Common myeloid progenitor, CD34-positive (primary cell): Measurements from ENCODE around the gene HTR3D.

Experiments used
- CTCF ChIA-PET: fragments of 350-600 bp; sonication (Branson Sonifier 250); formaldehyde crosslinking; loops from one replicate; lab custom pipeline; 2021; ENCODE audit warnings: antibody characterized with exemption; lab: Charles Lee
- POLR2A ChIA-PET: fragments of 350-600 bp; sonication (Branson Sonifier 250); formaldehyde crosslinking; loops from one replicate; lab custom pipeline; 2021; ENCODE audit warnings: antibody characterized with exemption; lab: Charles Lee
- DNase-seq, 3 donors: peaks; one replicate each; pipeline versions ENCODE4 v3.0.0 to v3.0.0-alpha.2; 2013
- H3K27ac ChIP-seq, 2 experiments: 1 replicate in 1 of 2; 2 replicates in 1 of 2; pipeline ENCODE4 v1.7.0; 2013; ENCODE audit warnings: inconsistent platforms in 2 of 2, low read length in 2 of 2, mild to moderate bottlenecking in 2 of 2, low read depth in 1 of 2, moderate library complexity in 1 of 2; ENCODE audit not compliant: severe bottlenecking in 2 of 2, insufficient read depth in 1 of 2, poor library complexity in 1 of 2
- H3K27me3 ChIP-seq, 5 experiments: replicated peaks in 2 of 5; 1 replicate in 3 of 5; 2 replicates in 2 of 5; pipeline versions ENCODE4 v1.6.1 to v1.7.0; 2013; ENCODE audit warnings: low read length in 4 of 5, mild to moderate bottlenecking in 2 of 5, moderate library complexity in 2 of 5, inconsistent platforms in 1 of 5; ENCODE audit not compliant: insufficient read depth in 5 of 5, control insufficient read depth in 4 of 5
- H3K36me3 ChIP-seq, 4 experiments: 1 replicate in 2 of 4; 2 replicates in 2 of 4; pipeline versions ENCODE4 v1.6.1 to v1.7.0; 2013; ENCODE audit warnings: low read length in 3 of 4, control low read depth in 1 of 4, mild to moderate bottlenecking in 1 of 4; ENCODE audit not compliant: control insufficient read depth in 4 of 4, insufficient read depth in 4 of 4
- H3K4me1 ChIP-seq, 4 experiments: 1 replicate in 3 of 4; 2 replicates in 1 of 4; pipeline versions ENCODE4 v1.6.1 to v1.7.1; 2013; ENCODE audit warnings: low read length in 3 of 4, mild to moderate bottlenecking in 3 of 4, control low read depth in 1 of 4, inconsistent platforms in 1 of 4, moderate library complexity in 1 of 4; ENCODE audit not compliant: control insufficient read depth in 4 of 4, insufficient read depth in 4 of 4; ENCODE audit errors: control extremely low read depth in 1 of 4
- H3K4me3 ChIP-seq, 7 experiments: 1 replicate in 4 of 7; 2 replicates in 3 of 7; pipeline versions ENCODE4 v1.5.1 to v1.7.0; 2013; ENCODE audit warnings: mild to moderate bottlenecking in 7 of 7, low read length in 6 of 7, moderate library complexity in 6 of 7, inconsistent platforms in 2 of 7, low read depth in 2 of 7, control low read depth in 1 of 7; ENCODE audit not compliant: insufficient read depth in 4 of 7, control insufficient read depth in 1 of 7; ENCODE audit errors: extremely low read depth in 1 of 7
- H3K9me3 ChIP-seq, 5 experiments: 1 replicate in 4 of 5; 2 replicates in 1 of 5; pipeline versions ENCODE4 v1.6.1 to v1.7.1; 2013; ENCODE audit warnings: low read length in 4 of 5, mild to moderate bottlenecking in 2 of 5, inconsistent platforms in 1 of 5, low read depth in 1 of 5, moderate library complexity in 1 of 5; ENCODE audit not compliant: control insufficient read depth in 4 of 5, insufficient read depth in 2 of 5; ENCODE audit errors: control extremely low read depth in 1 of 5
- WGBS: methylation state at CpG from one replicate; pipeline ENCODE4 v1.1.5; 2013; ENCODE audit not compliant: insufficient coverage; 5-methylcytosine and 5-hydroxymethylcytosine counted together

HTR3D gene

DNA sequence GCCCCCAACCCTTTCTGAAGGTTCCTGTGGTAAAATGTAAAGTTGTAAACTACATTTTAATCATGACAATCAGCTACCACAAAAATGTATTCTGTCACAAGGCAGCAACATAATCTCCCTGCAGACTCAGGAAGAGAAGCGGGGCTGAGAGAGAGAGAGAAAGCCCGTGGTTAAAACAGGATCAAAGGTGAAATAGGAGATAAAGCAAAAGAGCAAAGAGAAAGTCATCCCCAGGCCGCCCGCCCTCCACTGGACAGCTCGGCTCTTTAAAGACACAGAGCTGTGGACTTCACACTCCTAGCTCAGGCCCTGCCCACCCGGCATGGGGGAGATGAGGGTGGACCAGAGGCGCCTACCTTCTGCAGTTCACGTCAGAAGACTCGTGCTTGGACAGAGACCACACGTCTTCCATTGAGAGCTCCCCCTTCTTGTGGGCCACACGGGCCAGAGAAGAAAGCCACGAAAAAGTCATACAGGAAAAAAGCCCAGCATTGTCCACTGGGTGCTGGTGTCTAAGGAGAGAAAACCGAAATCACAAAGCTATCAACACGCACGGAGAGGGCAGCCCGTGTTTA, 43.2 kb upstream of the HTR3D start:
- ChIA-PET CTCF (interaction anchor here (1.1 to 2.9 kb wide), 5 partner anchors 9 to 93 kb away, joined by 4 to 10 read pairs (median 5); no protein-coding TSS in a partner anchor), POLR2A (interaction anchor here (1.5 kb wide), 1 partner anchor 30 kb away, joined by 3 read pairs; the partner anchor contains the start of gene ABCC5)
- WGBS: 68% methylated on average over 15 of the region's 16 CpGs
- no peaks in the 10 kb centered on the region for H3K27me3 ChIP-seq
- H3K27ac ChIP-seq: peak overlapping the region in 1 of 2 experiments; percentile 54
- H3K9me3 ChIP-seq: no peaks in the 10 kb centered on the region
- H3K36me3 ChIP-seq: peaks cover 3 to 29% (median 20%) of the 10 kb centered on the region in 4 experiments
- peak overlapping the region in 1 of 7 experiments; percentile 39 for H3K4me3 ChIP-seq
- DNase-seq: peak; percentile 54 to 87 (median 71)
- H3K4me1 ChIP-seq: peaks cover 0 to 15% (median 6%) of the 10 kb centered on the region in 4 experiments

DNA sequence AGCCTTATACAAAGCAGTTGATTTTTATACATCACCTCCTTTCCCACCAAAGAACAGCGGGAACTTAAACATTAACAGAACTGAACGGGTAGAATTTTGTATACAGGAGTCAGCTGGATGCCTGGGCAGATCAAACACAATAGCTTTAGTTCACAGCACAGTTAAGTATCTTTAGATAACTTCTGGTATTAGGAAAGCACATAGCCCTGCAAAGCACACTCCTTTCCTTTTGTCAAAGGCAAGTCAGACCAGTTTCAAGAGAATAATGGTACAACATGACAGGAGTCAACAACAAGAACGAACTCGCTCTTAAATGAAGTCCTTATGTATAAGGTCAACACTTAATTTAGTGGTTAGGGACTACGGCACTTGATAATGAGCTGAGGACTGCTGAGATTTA, 40.1 kb upstream of the HTR3D start:
- Histone ChIP-seq H3K4me3 (no peak overlapping the region), H3K27me3 (no peaks in the 10 kb centered on the region), H3K4me1 (peaks cover 0 to 15% (median 6%) of the 10 kb centered on the region in 4 experiments), H3K9me3 (no peaks in the 10 kb centered on the region), H3K36me3 (peaks cover 4 to 22% (median 10%) of the 10 kb centered on the region in 4 experiments), H3K27ac (no peak overlapping the region)
- ChIA-PET CTCF (interaction anchor here (0.9 to 1.5 kb wide), 5 partner anchors 10 to 289 kb away, joined by 3 to 5 read pairs (median 3); no protein-coding TSS in a partner anchor), POLR2A (interaction anchor here (0.6 kb wide), 1 partner anchor 7 kb away, joined by 3 read pairs; no protein-coding TSS in a partner anchor)
- no peak for DNase-seq
- WGBS: 100% methylated on average over 3 of the region's 5 CpGs

- ChIA-PET POLR2A (no interaction called here), CTCF (interaction anchor here (1.0 to 1.1 kb wide), 2 partner anchors 11 to 16 kb away, joined by 3 read pairs; partner anchors contain the start of gene ABCC5)
- 96% methylated on average over 3 of the region's 3 CpGs for WGBS
- Histone ChIP-seq H3K9me3 (no peaks in the 10 kb centered on the region), H3K27me3 (no peaks in the 10 kb centered on the region), H3K4me1 (peaks cover 8 to 20% (median 14%) of the 10 kb centered on the region in 4 experiments), H3K4me3 (no peak overlapping the region), H3K36me3 (peaks cover 0 to 2% (median 0%) of the 10 kb centered on the region in 4 experiments), H3K27ac (no peak overlapping the region)
- no peak for DNase-seq
Measured at GRCh38 chr3:184001761-184002160, 29.8 kb upstream of the HTR3D start.

- over 99% methylated on average over 11 of the region's 11 CpGs for WGBS
- no peak for DNase-seq
- H3K27ac ChIP-seq: no peak overlapping the region
- H3K9me3 ChIP-seq: no peaks in the 10 kb centered on the region
- no peaks in the 10 kb centered on the region for H3K27me3 ChIP-seq
- peaks cover 8 to 20% (median 15%) of the 10 kb centered on the region in 4 experiments for H3K4me1 ChIP-seq
- H3K36me3 ChIP-seq: peaks cover 0 to 2% (median 0%) of the 10 kb centered on the region in 4 experiments
- H3K4me3 ChIP-seq: no peak overlapping the region
- CTCF ChIA-PET: interaction anchor here (1.1 kb wide), 1 partner anchor 15 kb away, joined by 3 read pairs; the partner anchor contains the start of gene ABCC5
- POLR2A ChIA-PET: no interaction called here
Measured at GRCh38 chr3:184002469-184002868, 29.1 kb upstream of the HTR3D start.

- Histone ChIP-seq H3K36me3 (peaks cover 0 to 2% (median 0%) of the 10 kb centered on the region in 4 experiments), H3K4me1 (peaks cover 8 to 20% (median 15%) of the 10 kb centered on the region in 4 experiments), H3K27me3 (no peaks in the 10 kb centered on the region), H3K27ac (no peak overlapping the region), H3K9me3 (no peaks in the 10 kb centered on the region), H3K4me3 (no peak overlapping the region)
- WGBS: 100% methylated on average over 4 of the region's 5 CpGs
- DNase-seq: no peak
- ChIA-PET POLR2A (no interaction called here), CTCF (interaction anchor here (1.6 kb wide), 1 partner anchor 23 kb away, joined by 3 read pairs; no protein-coding TSS in a partner anchor)
Measured at GRCh38 chr3:184003187-184003967, 28.2 kb upstream of the HTR3D start.

DNA sequence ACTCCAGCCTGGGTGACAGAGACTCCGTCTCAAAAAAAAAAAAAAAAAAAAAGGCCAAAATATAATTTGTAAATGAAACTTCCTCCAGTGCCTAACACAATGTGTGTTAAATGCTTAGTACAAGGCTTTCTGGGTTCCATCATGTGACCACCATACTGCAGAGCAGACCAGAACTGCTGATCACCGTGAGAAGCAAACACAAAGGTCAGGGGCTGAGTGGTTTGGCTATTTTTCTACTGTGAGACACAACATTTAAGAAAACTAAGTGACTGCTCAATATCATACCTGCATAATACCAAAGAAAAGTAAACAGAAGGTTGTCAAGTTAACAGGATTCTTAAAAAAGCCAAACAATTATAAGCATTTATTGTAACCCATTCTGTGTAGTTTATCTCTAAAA, 27.1 kb upstream of the HTR3D start:
- H3K4me3 ChIP-seq: no peak overlapping the region
- H3K4me1 ChIP-seq: peaks cover 8 to 20% (median 15%) of the 10 kb centered on the region in 4 experiments
- no peaks in the 10 kb centered on the region for H3K27me3 ChIP-seq
- no peak overlapping the region for H3K27ac ChIP-seq
- no peak for DNase-seq
- CTCF ChIA-PET: interaction anchor here (1.6 kb wide), 1 partner anchor 24 kb away, joined by 3 read pairs; no protein-coding TSS in a partner anchor
- H3K9me3 ChIP-seq: no peaks in the 10 kb centered on the region
- no CpG with 5 or more reads among the region's 2 CpGs for WGBS
- POLR2A ChIA-PET: no interaction called here
- H3K36me3 ChIP-seq: peaks cover 0 to 3% (median under 1%) of the 10 kb centered on the region in 4 experiments
